HG03159 (cell line): ENCODE data around the gene PCDH8.
"Not testable (repeated sequence)": the region's sequence is repeated elsewhere in the genome, so short reads cannot be mapped to it uniquely, and the experiment has no call there.

Experiments used
- ATAC-seq: cut with Tn5 transposase; IDR thresholded peaks from one replicate; pipeline ENCODE4 v1.9.1; 2021; ENCODE audit warnings: mild to moderate bottlenecking, moderate library complexity; ENCODE audit not compliant: unreplicated experiment

Gene PCDH8

DNA sequence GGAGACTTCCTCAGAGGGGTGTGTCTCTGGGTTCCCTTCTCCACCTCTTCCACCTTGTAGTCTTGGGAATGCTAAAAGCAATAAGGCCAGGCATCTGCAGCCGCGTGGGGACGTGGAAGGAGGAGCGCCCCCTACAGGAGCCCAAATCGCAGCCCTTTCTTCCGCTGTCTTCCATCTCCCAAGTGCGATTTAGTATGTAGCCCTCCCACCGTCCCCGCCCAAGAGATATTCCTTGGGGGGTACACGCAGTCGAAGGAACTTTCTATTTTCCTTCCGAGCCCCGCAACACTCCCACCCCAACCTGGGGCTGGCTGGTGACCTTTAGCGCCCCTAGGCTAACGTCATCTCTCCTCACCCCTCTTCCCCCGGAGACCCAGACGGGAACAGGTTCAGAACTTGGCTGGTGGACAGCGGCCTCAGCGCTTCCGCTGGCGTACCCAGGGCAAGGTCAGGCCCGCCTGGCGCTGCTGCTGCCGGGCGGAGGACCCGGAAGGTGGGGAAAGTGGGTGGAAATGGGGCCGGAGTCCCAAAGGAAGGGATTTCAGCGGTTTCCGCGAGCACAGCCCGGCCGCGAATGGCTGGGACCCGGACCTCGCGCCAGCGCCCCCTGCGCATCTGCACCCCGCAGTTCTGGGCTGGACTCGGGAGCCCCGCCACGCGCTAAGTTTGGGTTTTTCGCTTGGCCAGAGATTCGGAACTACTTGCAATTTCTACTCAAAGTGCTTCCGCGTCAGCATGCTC, 2.1 kb upstream of the PCDH8 start:
- ATAC-seq: peak; percentile 57

DNA sequence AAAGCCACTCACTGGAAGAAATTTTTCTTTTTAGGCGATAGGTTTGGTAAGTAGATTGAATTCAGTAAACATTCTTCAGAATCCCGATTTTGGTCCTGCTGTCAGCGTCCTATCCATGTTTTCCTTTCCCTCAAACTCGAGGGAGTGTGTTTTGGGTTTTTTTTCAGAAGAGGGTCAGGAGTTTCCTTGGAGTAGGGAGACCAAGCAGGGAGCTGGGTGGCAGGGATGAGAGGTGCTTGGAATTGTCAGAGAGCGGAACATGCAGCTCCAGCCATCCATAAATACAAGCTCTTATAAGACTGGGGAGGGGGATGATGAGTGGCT, 1.6 kb upstream of the PCDH8 start:
- no peak for ATAC-seq

DNA sequence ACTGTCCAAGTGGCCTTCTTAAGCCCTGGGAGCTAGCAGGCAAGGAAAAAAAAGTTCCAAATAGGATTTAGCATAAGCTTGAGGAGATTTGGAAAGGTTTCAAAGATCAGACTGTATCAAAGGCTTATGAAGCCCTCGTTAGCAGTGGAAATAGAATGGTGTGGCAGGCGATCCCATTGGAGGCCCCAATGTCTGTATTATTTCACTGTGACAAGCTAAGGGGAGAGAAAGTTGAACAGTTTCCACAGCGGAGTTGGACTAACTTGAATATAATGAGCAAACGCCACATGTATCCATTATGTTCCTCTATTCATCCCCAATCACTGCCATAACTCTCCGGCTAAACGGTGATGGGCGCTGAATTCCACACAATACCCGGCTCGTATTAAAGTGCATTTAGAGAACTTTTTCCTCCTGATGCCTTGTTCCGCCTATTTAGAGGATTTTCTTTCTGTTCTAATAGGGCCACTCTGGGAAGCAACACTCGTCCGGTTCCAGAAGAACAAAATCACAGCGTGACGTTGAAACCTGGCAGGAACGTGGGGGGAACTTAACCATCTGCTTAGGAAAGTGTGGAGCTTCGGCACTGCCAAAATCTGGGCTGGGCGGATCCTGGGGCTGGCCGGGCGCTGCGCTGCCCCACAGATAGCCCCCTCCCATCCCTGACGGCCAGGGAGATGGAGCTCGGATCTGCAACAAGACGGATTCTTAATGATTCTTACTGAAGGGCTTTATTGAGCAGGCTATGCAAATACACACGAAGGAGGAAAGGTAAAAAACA, 1.0 kb upstream of the PCDH8 start:
- no peak for ATAC-seq

DNA sequence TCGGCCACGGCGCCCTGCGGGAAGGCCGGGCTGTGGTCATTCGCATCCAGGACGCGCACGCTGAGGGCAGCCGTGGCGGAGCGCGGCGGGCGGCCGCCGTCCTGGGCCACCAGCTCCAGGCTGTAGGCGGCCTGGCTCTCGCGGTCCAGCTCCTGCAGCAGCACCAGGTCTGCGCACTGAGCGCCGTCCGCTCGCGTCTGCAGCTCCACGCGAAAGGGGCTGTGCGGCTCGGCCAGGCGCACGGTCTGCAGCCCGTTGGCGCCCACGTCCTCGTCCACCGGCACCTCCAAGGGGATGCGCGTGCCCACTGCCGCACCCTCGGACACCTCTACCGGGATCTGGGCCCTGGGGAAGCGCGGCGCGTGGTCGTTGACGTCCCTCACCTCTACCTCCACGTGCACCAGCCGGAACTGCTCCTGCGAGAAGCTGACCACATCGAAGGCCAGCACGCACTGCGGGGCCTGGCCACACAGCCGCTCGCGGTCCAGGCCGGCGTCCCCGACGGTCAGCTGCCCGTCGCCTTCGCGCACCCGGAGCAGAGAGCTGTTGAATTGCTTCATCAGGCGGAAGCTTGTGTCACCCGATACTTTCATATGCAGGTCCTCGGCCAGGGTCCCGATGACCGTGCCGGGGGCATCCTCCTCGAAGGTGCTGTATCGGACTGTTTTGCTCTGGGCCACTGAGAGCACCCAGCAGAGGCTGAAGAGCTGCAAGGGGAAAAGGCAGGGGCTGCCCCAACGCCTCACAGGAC, 583 bp downstream of the PCDH8 start:
- ATAC-seq: no peak

DNA sequence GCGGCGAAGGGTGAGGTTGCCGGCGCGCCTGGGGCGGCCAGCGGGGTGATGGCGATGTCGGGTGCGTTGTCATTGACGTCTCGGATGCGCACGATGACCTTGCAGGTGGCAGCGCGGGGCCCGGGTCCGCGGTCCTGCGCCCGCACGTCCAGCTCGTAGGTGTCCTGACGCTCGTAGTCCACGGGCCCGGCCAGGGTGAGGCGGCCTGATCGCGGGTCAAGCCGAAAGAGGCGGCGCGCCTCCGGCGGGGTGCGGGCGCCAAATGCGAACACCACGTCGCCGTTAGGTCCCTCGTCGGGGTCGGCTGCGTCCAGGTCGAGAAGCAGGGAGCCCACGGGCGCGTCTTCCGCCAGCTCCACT, 1.1 kb downstream of the PCDH8 start:
- no peak for ATAC-seq

GRCh38 chr13:52846567-52847321, 1.7 kb downstream of the PCDH8 start:
- no peak for ATAC-seq

GRCh38 chr13:52845766-52846566, 2.5 kb downstream of the PCDH8 start:
- ATAC-seq: no peak

DNA sequence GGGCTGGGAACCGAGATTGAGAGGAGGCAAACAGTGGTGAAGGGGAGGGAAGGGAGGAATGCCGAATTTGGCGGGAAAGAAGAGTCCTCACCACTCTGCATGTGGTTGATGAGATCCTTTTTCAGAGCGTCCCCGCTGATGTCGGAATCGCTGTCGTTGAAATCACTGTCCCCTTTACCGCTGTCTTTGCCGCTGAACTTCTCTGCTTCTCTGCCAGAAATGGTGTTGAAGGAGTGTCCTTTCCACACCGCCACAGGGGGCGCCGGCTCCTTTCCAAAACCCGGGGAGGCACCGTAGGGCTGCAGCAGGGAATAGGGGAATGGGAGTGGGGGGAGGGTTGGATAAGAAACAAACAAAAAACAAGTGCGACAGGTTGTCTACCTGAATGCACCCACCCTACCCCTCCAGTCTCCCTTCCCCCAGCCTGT, 3.1 kb downstream of the PCDH8 start:
- ATAC-seq: no peak

GRCh38 chr13:52844836-52845235, 3.6 kb downstream of the PCDH8 start:
- ATAC-seq: no peak

GRCh38 chr13:52842441-52842840, 6.0 kb downstream of the PCDH8 start:
- no peak for ATAC-seq

GRCh38 chr13:52840066-52840465, 8.4 kb downstream of the PCDH8 start:
- no peak for ATAC-seq

DNA sequence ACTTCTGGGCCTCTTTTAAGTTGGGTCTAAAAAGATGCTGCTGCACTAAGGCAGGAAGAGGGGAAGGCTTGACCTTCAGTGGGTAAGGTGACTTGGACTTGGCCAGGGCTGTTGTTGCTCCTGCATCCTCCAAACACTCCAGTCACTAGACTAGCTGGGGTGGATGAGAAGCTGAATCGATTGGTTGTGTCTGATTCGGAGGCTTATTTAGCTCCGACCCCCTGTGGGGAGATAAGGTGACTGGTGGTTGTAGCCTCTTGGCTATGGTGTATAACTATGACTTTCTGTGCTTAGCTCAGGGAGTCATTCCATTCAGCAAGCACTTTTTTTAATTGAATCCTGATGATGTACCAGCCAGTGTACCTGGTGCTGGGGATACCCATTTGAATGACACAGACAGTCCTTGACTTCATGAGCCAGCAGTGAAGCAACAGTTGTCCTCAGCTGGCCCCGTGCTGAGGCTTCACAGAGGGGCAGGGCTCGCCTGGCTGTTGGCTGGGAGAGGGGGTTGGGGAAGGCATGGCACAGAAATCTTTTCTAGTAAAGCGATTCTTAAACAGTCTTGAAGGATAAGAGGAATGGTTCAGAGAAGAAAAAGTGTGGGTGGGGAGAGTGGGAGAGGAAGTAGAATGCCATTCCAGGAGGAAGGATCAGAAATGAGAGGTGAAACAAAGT, 9.9 kb downstream of the PCDH8 start:
- no peak for ATAC-seq

GRCh38 chr13:52837850-52838249, 10.6 kb downstream of the PCDH8 start:
- ATAC-seq: no peak

DNA sequence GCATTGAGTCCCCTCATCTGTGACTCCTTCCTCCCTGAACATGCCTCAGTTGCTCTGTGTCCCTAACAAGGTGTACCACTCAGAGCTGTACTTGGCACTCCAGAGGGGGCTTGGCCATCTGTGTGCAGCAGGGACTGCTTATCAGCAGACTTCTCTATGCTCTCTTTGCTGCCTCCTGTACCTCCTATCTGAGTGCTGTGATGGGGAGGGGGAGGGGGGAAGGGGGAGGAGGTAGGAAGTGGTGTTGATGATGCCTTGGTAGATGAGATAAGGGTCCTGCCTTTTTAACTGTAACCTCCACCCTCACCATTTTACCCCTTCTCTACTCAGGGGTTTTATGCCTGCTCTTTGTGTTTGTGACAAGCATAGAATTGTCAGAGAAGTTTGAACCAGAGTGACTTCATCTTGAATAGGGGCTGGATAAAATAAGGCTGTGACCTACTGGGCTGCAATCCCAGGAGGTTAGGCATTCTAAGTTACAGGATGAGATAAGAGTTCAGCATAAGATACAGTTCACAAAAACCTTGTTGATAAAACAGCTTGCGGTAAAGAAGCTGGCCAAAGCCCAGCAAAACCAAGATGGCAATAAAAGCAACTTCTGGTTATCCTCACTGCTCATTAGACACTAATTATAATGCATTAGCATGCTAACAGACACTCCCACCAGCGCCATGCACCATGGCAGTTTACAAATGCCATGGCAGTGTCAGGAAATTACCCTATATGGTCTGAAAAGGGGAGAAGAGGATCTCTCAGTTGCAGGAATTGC, 13.2 kb downstream of the PCDH8 start:
- no peak for ATAC-seq

DNA sequence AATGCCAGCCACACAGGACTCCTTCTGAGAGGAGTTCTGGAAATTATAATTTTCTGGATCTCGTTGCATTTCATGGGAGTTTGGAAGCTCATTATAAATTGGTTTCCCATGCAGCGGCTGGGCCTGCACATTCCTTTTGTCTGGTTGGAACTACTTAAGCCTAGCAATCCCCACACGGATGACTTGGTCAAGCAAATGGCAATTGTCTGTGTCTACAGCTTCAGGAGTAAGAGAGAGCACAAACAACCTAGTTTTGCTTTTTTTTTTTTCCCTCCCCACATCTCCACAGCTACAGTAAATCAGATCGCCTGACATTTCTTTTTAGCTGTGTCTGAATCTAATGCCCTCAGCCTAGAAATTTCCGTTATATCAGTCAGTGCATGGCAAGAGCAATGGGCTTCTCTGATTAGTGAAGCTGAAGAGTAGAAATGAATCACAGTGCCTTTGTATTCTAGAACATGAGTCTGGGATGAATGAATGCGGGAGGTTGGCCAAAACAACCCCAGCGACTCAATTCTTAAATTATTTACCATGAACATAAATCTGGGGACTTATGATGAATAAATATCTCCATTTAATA, 15.1 kb downstream of the PCDH8 start:
- ATAC-seq: no peak

DNA sequence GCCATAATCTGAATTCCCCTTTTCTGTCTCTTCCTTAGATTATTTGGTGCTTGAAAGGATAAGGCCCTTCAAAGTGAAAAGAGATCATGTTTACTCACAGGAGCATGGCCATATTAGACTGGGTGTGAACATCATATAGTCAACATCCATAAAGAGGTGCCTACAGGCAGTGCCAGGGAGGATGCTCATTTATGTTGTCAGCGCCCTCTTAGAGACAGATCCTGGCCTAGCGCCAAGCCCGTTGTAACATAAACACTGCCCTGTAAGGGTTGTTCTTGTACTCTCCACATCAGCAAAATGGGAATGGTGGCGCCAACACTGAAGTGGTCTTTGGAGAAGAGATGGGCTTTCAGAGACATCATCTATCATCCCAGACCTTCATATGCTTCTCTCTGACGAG, 16.1 kb downstream of the PCDH8 start:
- ATAC-seq: no peak

DNA sequence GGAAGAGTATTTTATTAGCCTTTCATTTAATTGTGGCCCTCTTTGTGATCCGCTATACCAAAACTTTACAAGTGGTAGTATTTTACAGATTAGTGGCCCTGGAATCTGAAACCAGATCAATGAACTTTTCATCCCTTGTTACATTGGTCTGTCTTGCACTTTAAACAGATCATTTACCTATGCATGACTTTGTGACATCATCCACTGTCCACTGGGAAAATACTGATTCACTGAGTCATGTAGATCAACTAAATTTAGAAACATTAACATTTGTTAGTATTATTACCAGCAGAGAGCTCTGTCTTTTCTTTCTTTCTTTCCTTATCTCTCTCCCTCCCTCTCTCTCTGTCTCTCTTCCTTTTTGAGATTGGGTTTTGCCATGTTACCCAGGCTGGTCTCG, 17.5 kb downstream of the PCDH8 start:
- no peak for ATAC-seq

DNA sequence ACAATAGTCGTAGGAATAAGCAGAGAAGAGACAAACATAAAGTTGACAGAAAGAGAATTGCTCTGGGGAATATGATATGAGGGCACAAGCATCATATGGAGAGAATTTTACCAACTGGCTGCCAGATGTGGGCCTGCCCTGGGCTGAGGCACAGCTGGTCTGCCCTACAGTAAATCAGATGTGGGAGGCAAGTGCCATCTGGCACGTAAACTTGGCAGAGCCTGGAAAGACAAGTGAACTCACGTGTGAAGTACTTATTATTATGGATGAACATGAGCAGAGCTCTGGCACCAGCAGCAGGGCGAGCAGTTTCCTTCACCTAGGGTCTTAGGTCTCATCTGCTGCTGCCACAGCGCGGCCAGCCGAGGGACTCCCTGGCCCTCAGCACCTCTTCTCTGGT, 20.6 kb downstream of the PCDH8 start:
- no peak for ATAC-seq

GRCh38 chr13:52817886-52818285, 30.6 kb downstream of the PCDH8 start:
- not testable (repeated sequence) for ATAC-seq
